Measurements from ENCODE around the gene NR1H2. TPM values are rescaled to one million over a fixed set of nuclear protein-coding genes. Genes with fewer than 3 reads are reported as not detected.
A peak's percentile ranks its signal among the peaks of the same experiment; 100 is the strongest.

The NR1H2 gene
- total and polyA plus RNA-seq, 9 donors: 19.2 to 24.8 (median 22.1) TPM

DNA sequence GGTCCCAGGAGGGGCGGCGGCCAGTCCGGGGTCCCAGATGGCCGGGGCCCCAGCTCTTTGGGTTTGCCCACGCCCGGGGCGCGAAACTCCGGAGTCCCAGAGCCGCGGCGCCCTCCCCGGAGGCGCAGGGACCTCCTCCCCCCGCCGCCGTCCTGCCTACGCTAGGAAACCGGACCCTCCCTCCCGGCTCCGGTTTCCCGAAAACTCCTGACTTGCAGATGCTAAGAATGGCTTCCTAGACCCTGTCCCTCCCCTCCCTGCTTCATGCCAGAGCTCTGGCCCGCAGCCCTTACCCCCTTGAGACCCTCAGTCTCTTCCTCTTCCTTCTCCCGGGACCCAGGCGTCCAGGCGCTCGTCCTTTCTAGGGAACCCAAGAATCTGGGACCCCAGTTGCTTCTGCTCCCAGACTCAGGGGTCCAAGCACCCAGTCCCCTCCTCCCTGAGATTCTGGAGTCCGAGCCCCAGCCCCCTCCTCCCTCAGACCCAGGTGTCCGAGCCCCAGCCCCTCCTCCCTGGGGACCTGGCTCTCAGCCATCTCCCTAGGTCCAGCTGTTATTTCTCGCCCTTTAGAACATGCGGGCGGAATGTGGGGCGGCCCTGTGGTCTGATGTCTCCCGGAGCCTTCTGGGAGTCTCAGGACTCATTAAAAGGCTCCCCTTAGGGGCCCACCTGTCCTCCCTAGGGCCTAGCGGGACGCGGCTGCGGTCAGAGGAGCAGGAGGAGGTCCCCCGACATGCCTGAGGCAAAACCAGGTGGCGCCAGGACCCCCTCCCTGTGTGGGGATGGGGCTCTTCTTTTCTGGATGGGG, 56.2 kb downstream of the NR1H2 start, which contains the start of gene MYBPC2:
TSS of gene MYBPC2 (plus strand) at position 672 of the 808 bp plus-strand sequence. CDS start at position 734, 62 bp downstream.
- H3K4me1 ChIP-seq (ENCODE audit: control insufficient read depth, insufficient read depth, low read length): peaks cover 50% of the 10 kb centered on the region
- H3K4me3 ChIP-seq (ENCODE audit: low read length): peak within 1 kb of the TSS; percentile 57
- WGBS (ENCODE audit: insufficient coverage): under 1% methylated on average over 33 of the region's 40 CpGs
- H3K27ac ChIP-seq (ENCODE audit: low read length): peak within 1 kb of the TSS; percentile 92
- no peaks in the 10 kb centered on the region for H3K9me3 ChIP-seq (replicated peaks; ENCODE audit: control insufficient read depth, low read depth, low read length)
- DNase-seq: peak; percentile 85
- H3K36me3 ChIP-seq (ENCODE audit: control insufficient read depth, insufficient read depth, low read length): no peaks in the 10 kb centered on the region
- H3K27me3 ChIP-seq (ENCODE audit: control insufficient read depth, insufficient read depth, low read length): peaks cover 50% of the 10 kb centered on the region

Other genes starting within 250 kb of the NR1H2 start
- not detected for gene IZUMO2, start 213.2 kb upstream of the NR1H2 start, total RNA-seq
- under 1 TPM in 2 of 8 donors, not detected in 6; 0.16 to 0.34 TPM for gene IZUMO2, start 213.2 kb upstream of the NR1H2 start, polyA plus RNA-seq (ENCODE audit: insufficient read depth in 1 of 8, insufficient read length in 8 of 8, low replicate concordance in 1 of 8)
- 11.3 TPM for gene MYH14, start 172.8 kb upstream of the NR1H2 start, total RNA-seq
- gene MYH14, start 172.8 kb upstream of the NR1H2 start, polyA plus RNA-seq (ENCODE audit: insufficient read depth in 1 of 8, insufficient read length in 8 of 8, low replicate concordance in 1 of 8): 10 to 100 TPM; 17.8 to 49.7 (median 36.6) TPM
- 0.13 TPM for gene KCNC3, start 47.1 kb upstream of the NR1H2 start, total RNA-seq
- 1 to 10 TPM in 4 of 8 donors, under 1 TPM in 4; 0.58 to 1.9 (median 1.0) TPM for gene KCNC3, start 47.1 kb upstream of the NR1H2 start, polyA plus RNA-seq (ENCODE audit: insufficient read depth in 1 of 8, insufficient read length in 8 of 8, low replicate concordance in 1 of 8)
- gene NAPSA, start 10.8 kb upstream of the NR1H2 start, total RNA-seq: 0.40 TPM
- gene NAPSA, start 10.8 kb upstream of the NR1H2 start, polyA plus RNA-seq (ENCODE audit: insufficient read depth in 1 of 8, insufficient read length in 8 of 8, low replicate concordance in 1 of 8): 1 to 10 TPM in 2 of 8 donors, under 1 TPM in 6; 0.29 to 1.7 (median 0.60) TPM
- 21.7 TPM for gene POLD1, start 7.9 kb downstream of the NR1H2 start, total RNA-seq
- gene POLD1, start 7.9 kb downstream of the NR1H2 start, polyA plus RNA-seq (ENCODE audit: insufficient read depth in 1 of 8, insufficient read length in 8 of 8, low replicate concordance in 1 of 8): 10 to 100 TPM; 17.6 to 26.9 (median 20.0) TPM
- gene SPIB, start 42.5 kb downstream of the NR1H2 start, total RNA-seq: 0.04 TPM
- under 1 TPM; 0.11 to 0.96 (median 0.61) TPM for gene SPIB, start 42.5 kb downstream of the NR1H2 start, polyA plus RNA-seq (ENCODE audit: insufficient read depth in 1 of 8, insufficient read length in 8 of 8, low replicate concordance in 1 of 8)
- gene MYBPC2, start 56.4 kb downstream of the NR1H2 start, total RNA-seq: 49.8 TPM
- 10 to 100 TPM; 15.6 to 93.4 (median 65.5) TPM for gene MYBPC2, start 56.4 kb downstream of the NR1H2 start, polyA plus RNA-seq (ENCODE audit: insufficient read depth in 1 of 8, insufficient read length in 8 of 8, low replicate concordance in 1 of 8)
- gene EMC10, start 100.0 kb downstream of the NR1H2 start, total RNA-seq: 84.2 TPM
- gene EMC10, start 100.0 kb downstream of the NR1H2 start, polyA plus RNA-seq (ENCODE audit: insufficient read depth in 1 of 8, insufficient read length in 8 of 8, low replicate concordance in 1 of 8): 100 to 1,000 TPM in 3 of 8 donors, 10 to 100 TPM in 5; 85.2 to 122 (median 93.8) TPM
- 3.5 TPM for gene GARIN5A, start 100.4 kb downstream of the NR1H2 start, total RNA-seq
- gene GARIN5A, start 100.4 kb downstream of the NR1H2 start, polyA plus RNA-seq (ENCODE audit: insufficient read depth in 1 of 8, insufficient read length in 8 of 8, low replicate concordance in 1 of 8): 1 to 10 TPM; 3.3 to 6.2 (median 4.5) TPM
- gene JOSD2, start 134.7 kb downstream of the NR1H2 start, total RNA-seq: 16.2 TPM
- gene JOSD2, start 134.7 kb downstream of the NR1H2 start, polyA plus RNA-seq (ENCODE audit: insufficient read depth in 1 of 8, insufficient read length in 8 of 8, low replicate concordance in 1 of 8): 10 to 100 TPM; 21.6 to 31.6 (median 26.5) TPM
- gene ASPDH, start 137.5 kb downstream of the NR1H2 start, total RNA-seq: not detected
- 1 to 10 TPM in 1 of 8 donors, under 1 TPM in 7; 0.27 to 1.2 (median 0.64) TPM for gene ASPDH, start 137.5 kb downstream of the NR1H2 start, polyA plus RNA-seq (ENCODE audit: insufficient read depth in 1 of 8, insufficient read length in 8 of 8, low replicate concordance in 1 of 8)
- gene LRRC4B, start 192.0 kb downstream of the NR1H2 start, total RNA-seq: 5.7 TPM
- 10 to 100 TPM in 6 of 8 donors, 1 to 10 TPM in 2; 7.3 to 16.1 (median 12.8) TPM for gene LRRC4B, start 192.0 kb downstream of the NR1H2 start, polyA plus RNA-seq (ENCODE audit: insufficient read depth in 1 of 8, insufficient read length in 8 of 8, low replicate concordance in 1 of 8)